ENCODE data around the gene SLC1A2. TPM values are rescaled to one million over a fixed set of nuclear protein-coding genes. Genes with fewer than 3 reads are reported as not detected.

SLC1A2 gene
- total RNA-seq, 1 experiment from 2014 or later: 0.50 TPM

GRCh38 chr11:35235157-35235468, 184.2 kb downstream of the SLC1A2 start:
- Histone ChIP-seq H2BK120ac (ENCODE audit: low read depth, low read length, poor library complexity, severe bottlenecking) (no peak overlapping the region), H3K79me1 (ENCODE audit: insufficient read depth, low read depth, low read length, poor library complexity, severe bottlenecking) (no peaks in the 10 kb centered on the region), H2BK12ac (ENCODE audit: insufficient read length, low read depth, low read length) (no peak overlapping the region), H2BK15ac (ENCODE audit: low read depth, low read length) (no peak overlapping the region), H3K4me1 (ENCODE audit: insufficient read depth, low read length) (peaks cover 1% of the 10 kb centered on the region; the same call in 1 of the 2 replicates), H2BK20ac (ENCODE audit: low read depth, low read length, poor library complexity, severe bottlenecking) (no peak overlapping the region), H4K8ac (replicated peaks; ENCODE audit: insufficient read length, low read depth, low read length) (no peak overlapping the region), H3K27me3 (ENCODE audit: insufficient read depth, low read length) (no peaks in the 10 kb centered on the region), H3K4me2 (ENCODE audit: insufficient read depth, insufficient read length, low read length) (no peak overlapping the region), H3K56ac (ENCODE audit: insufficient read length, low read depth, low read length) (no peak overlapping the region), H4K20me1 (ENCODE audit: control insufficient read depth, insufficient read depth, insufficient read length) (no peaks in the 10 kb centered on the region), H3K4ac (ENCODE audit: low read depth, low read length) (no peak overlapping the region), H3K9ac (ENCODE audit: extremely low read depth, insufficient read length, low read length) (no peak overlapping the region), H3K14ac (ENCODE audit: insufficient read depth, low read length) (no peak overlapping the region), H2AK5ac (ENCODE audit: insufficient read length, low read length) (no peak overlapping the region), H3K27ac (ENCODE audit: insufficient read length, low read depth, low read length) (no peak overlapping the region), H3K79me2 (ENCODE audit: insufficient read depth, low read length) (no peaks in the 10 kb centered on the region), H2AFZ (ENCODE audit: low read length) (no peak overlapping the region), H3K9me3 (ENCODE audit: control insufficient read depth, low read depth, low read length) (no peaks in the 10 kb centered on the region), H3K23me2 (ENCODE audit: insufficient read length, low read depth, low read length, poor library complexity, severe bottlenecking) (no peaks in the 10 kb centered on the region), H3K18ac (ENCODE audit: insufficient read length, low read depth, low read length) (no peak overlapping the region), H4K91ac (ENCODE audit: insufficient read length, low read depth, low read length) (no peak overlapping the region), H2BK5ac (ENCODE audit: insufficient read length, low read length) (no peak overlapping the region), H3K23ac (ENCODE audit: insufficient read length, low read depth, low read length) (no peak overlapping the region), H3T11ph (ENCODE audit: low read length) (no peak overlapping the region), H4K5ac (ENCODE audit: insufficient read length, low read depth, low read length) (no peak overlapping the region)
- DNase-seq: no peak
- no CpG with 5 or more reads among the region's 2 CpGs for WGBS (ENCODE audit: extremely low coverage, insufficient read length, low lambda C conversion rate)
- Mint-ChIP-seq H3K9me3 (no peaks in the 10 kb centered on the region; a peak in 1 of 5 replicates), H3K27me3 (ENCODE audit: low read depth) (no peaks in the 10 kb centered on the region; the same call in none of the 2 replicates), H3K4me3 (no peak overlapping the region), H3K36me3 (ENCODE audit: insufficient read depth in 1 of 3, low read depth in 3 of 3) (0 out of 7 replicates have a peak, but pooled peaks cover 0 to 4% (median 0%) of the 10 kb centered on the region in 3 experiments), H3K4me1 (peaks cover 14 to 17% of the 10 kb centered on the region in 2 experiments), H3K27ac (no peak overlapping the region)
- no peak for TF ChIP-seq CTCF (conservative IDR thresholded peaks at IDR 0.05)

Measured in H9 (cell line).